Esophagus squamous epithelium (tissue), 4 donors: ENCODE results near the gene N4BP2L2.

Experiments used
- POLR2A ChIP-seq, 4 donors: fragments of 450-650 bp; IDR thresholded peaks; one replicate each; pipeline ENCODE4 v1.6.1; 2017; ENCODE audit warnings: antibody characterized with exemption in 4 of 4, mild to moderate bottlenecking in 4 of 4, moderate library complexity in 3 of 4
- TF ChIP-seq, protein P1 (sequence below), 6 experiments: fragments of 450-650 bp in 4 of 6; fragments of 200-600 bp in 2 of 6; sonication (generic) in 2 of 6; IDR thresholded peaks; one replicate each; pipeline ENCODE4 v1.5.1; 2016 to 2019; ENCODE audit warnings: antibody characterized with exemption in 6 of 6, mild to moderate bottlenecking in 4 of 6, moderate library complexity in 4 of 6

DNA sequence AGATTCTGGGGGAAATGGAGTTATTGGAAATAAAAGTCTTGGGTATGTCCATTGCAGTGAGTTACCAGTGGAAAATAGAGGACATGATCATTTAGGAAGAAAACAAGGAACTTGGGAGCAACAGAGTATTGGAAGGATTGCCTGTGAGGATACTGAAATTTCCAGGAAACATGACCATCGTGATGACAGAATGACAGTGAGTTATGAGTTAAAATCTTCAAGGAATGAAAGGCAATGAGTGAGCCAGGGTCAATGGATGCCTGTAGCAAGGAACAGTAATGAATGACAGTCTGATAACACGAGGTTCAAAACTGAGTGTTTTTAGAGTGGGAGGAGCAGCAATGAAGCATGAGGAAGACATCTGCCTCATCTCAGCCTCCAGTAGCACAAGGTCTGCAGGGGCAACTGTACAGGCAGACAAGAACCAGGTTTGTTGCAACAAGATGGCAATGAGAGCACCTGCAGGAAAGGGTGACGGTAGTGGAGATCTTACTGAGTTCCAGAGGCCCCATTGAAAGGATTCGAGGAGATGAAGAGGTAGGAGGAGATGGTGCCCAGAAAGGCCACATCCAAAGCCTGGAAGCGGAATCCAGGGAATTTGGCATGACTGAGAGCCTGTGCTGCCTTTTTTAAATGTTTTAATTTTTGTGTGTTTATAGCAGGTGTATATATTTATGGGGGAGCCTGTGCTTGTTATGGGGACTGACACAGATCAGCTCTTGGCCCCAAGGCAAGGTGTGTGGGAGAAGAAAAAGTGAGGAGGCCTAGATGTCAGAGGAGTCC lies 154.6 kb downstream of the N4BP2L2 start:
- TF ChIP-seq, protein P1, sequence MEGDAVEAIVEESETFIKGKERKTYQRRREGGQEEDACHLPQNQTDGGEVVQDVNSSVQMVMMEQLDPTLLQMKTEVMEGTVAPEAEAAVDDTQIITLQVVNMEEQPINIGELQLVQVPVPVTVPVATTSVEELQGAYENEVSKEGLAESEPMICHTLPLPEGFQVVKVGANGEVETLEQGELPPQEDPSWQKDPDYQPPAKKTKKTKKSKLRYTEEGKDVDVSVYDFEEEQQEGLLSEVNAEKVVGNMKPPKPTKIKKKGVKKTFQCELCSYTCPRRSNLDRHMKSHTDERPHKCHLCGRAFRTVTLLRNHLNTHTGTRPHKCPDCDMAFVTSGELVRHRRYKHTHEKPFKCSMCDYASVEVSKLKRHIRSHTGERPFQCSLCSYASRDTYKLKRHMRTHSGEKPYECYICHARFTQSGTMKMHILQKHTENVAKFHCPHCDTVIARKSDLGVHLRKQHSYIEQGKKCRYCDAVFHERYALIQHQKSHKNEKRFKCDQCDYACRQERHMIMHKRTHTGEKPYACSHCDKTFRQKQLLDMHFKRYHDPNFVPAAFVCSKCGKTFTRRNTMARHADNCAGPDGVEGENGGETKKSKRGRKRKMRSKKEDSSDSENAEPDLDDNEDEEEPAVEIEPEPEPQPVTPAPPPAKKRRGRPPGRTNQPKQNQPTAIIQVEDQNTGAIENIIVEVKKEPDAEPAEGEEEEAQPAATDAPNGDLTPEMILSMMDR (IDR thresholded peaks at IDR 0.05): no peak
- no peak for TF ChIP-seq POLR2A (IDR thresholded peaks at IDR 0.05)
